ENCODE data around the gene DPH1. TPM values are rescaled to one million over a fixed set of nuclear protein-coding genes. Genes with fewer than 3 reads are reported as not detected.

DPH1 gene
- total RNA-seq, 2 donors from 2014 or later: 17.2 to 21.6 TPM

- peaks cover 0 to 73% of the 10 kb centered on the region in 2 donors for H3K4me1 ChIP-seq
- H3K9me3 ChIP-seq: no peaks in the 10 kb centered on the region
- no peak for TF ChIP-seq CTCF (IDR thresholded peaks at IDR 0.05)
- H3K27ac ChIP-seq: peak overlapping the region; percentile 76 to 89
- no peaks in the 10 kb centered on the region for H3K27me3 ChIP-seq
- peak overlapping the region in 1 of 2 donors; percentile 33 for H3K4me3 ChIP-seq
- H3K36me3 ChIP-seq: no peaks in the 10 kb centered on the region
- no peak for DNase-seq (ENCODE audit: low spot score)
Observed at GRCh38 chr17:2090210-2090641, 60.3 kb downstream of the DPH1 start.

- Histone ChIP-seq H3K4me1 (peaks cover 0 to 73% of the 10 kb centered on the region in 2 donors), H3K27me3 (no peaks in the 10 kb centered on the region), H3K4me3 (no peak overlapping the region), H3K9me3 (no peaks in the 10 kb centered on the region), H3K36me3 (no peaks in the 10 kb centered on the region), H3K27ac (peak overlapping the region; percentile 76 to 89)
- DNase-seq (ENCODE audit: low spot score): no peak
- peak in 1 of 2 donors; percentile 36 for TF ChIP-seq CTCF (IDR thresholded peaks at IDR 0.05)
Observed at GRCh38 chr17:2090804-2091534, 61.0 kb downstream of the DPH1 start.

- no peaks in the 10 kb centered on the region for H3K9me3 ChIP-seq
- no peak overlapping the region for H3K27ac ChIP-seq
- H3K27me3 ChIP-seq: no peaks in the 10 kb centered on the region
- no peak overlapping the region for H3K4me3 ChIP-seq
- H3K36me3 ChIP-seq: no peaks in the 10 kb centered on the region
- DNase-seq (ENCODE audit: low spot score): no peak
- H3K4me1 ChIP-seq: peaks cover 0 to 62% of the 10 kb centered on the region in 2 donors
- TF ChIP-seq CTCF (IDR thresholded peaks at IDR 0.05): no peak
Observed at GRCh38 chr17:2092253-2092652, 62.3 kb downstream of the DPH1 start.

GRCh38 chr17:2093349-2093748, 63.4 kb downstream of the DPH1 start:
- Histone ChIP-seq H3K27ac (no peak overlapping the region), H3K4me3 (no peak overlapping the region), H3K4me1 (peaks cover 0 to 51% of the 10 kb centered on the region in 2 donors), H3K9me3 (no peaks in the 10 kb centered on the region), H3K36me3 (no peaks in the 10 kb centered on the region), H3K27me3 (no peaks in the 10 kb centered on the region)
- TF ChIP-seq CTCF (IDR thresholded peaks at IDR 0.05): no peak
- no peak for DNase-seq (ENCODE audit: low spot score)

MicroRNAs within 50 kb of the gene (microRNA counts, 767-probe panel; counts per million panel counts)
- microRNA hsa-miR-132-3p (3,510 to 7,658 counts per million in 2 donors), microRNA hsa-miR-212-3p (0 to 31.0 counts per million in 2 donors)

Small RNA genes lying within 50 kb of the gene (microRNA-seq; reads per million reads assigned to microRNA genes)
- gene MIR132 (ENCODE audit: borderline number of aligned reads in 2 of 2, borderline replicate concordance in 1 of 2) (703 to 987 reads per million in 2 donors), gene MIR212 (ENCODE audit: borderline number of aligned reads in 2 of 2, borderline replicate concordance in 1 of 2) (23.4 to 34.6 reads per million in 2 donors)

Other genes starting within 250 kb of the DPH1 start
- 1 to 10 TPM; 6.2 to 7.1 TPM for gene SMYD4, start 200.3 kb upstream of the DPH1 start, total RNA-seq
- 10 to 100 TPM; 20.9 to 26.9 TPM for gene RPA1, start 200.1 kb upstream of the DPH1 start, total RNA-seq
- gene RTN4RL1, start 4.8 kb upstream of the DPH1 start, total RNA-seq: 1 to 10 TPM; 1.8 to 5.0 TPM
- 10 to 100 TPM; 29.6 to 31.7 TPM for gene OVCA2, start 11.9 kb downstream of the DPH1 start, total RNA-seq
- 10 to 100 TPM; 15.5 to 18.0 TPM for gene HIC1, start 24.9 kb downstream of the DPH1 start, total RNA-seq